RWPE1 (cell line): ENCODE measurements around the gene BPIFB3.

ENCODE experiments used
- CTCF ChIA-PET: fragments of 350-600 bp; sonication (Branson Sonifier 250); formaldehyde crosslinking; extraction: SDS; loops from one replicate; lab custom pipeline; 2021; lab: Yijun Ruan, JAX
- POLR2A ChIA-PET: fragments of 400-600 bp; formaldehyde crosslinking; extraction: SDS; loops from one replicate; lab custom pipeline; 2020; ENCODE audit warnings: antibody characterized with exemption; ENCODE audit not compliant: low non-redundant PET; lab: Yijun Ruan, JAX
- DNase-seq: peaks from one replicate; pipeline ENCODE4 v3.0.0; 2012; ENCODE audit warnings: low spot score
- H3K27ac ChIP-seq: fragments of 450-650 bp; 2 replicates; pipeline ENCODE4 v1.5.1; 2017
- CTCF ChIP-seq: fragments of 450-650 bp; conservative IDR thresholded peaks from 2 replicates; pipeline ENCODE4 v1.5.1; 2017; ENCODE audit warnings: low read depth, mild to moderate bottlenecking

BPIFB3 gene

DNA sequence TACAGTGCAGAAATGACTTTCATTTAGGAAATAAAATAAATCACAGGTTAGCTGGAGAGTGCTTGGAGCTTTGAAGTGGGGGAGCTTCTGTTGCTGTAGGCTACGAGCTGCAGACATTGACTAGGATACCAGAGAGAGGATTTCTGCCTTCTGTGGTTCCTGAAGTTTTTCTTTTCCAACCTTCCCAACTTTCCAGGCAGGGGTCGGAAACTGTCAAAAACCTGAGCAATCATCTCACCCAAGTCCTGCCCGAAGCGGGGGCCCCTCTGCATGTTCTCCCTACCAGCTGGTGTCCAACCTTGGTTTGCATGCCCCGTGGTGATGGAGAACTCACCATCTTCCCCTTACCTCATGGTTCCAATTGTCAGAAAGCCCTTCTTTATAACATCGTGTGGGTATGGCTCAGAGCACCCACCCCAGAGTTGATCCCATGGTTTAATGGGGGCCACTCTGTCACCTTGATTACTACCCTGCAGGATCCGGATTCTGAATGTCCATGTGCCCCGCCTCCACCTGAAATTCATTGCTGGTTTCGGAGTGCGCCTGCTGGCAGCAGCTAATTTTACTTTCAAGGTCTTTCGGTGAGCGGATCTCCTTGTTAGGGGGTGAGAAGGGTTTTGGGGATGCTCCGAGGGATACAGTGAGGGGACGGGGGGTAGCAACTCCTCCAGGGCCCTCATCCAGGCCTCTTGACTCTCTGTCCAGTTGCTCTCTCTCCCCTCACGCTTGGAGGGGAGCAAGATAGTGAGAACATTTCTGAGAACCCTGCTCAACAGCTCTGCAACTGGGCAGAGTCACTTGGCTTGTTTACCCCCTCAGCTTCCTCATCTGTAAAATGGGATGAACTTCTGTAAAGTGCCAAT lies 41.1 kb upstream of the BPIFB3 start:
- no peak overlapping the region for H3K27ac ChIP-seq
- TF ChIP-seq CTCF, result no peak
- DNase-seq, result no peak
- ChIA-PET CTCF (no interaction called here), POLR2A (no interaction called here)

GRCh38 chr20:33013701-33014326 lies 39.9 kb upstream of the BPIFB3 start:
- no peak for TF ChIP-seq CTCF
- H3K27ac ChIP-seq, result no peak overlapping the region
- ChIA-PET POLR2A (no interaction called here), CTCF (interaction anchor here (0.7 kb wide), 1 partner anchor 447 kb away, joined by 5 read pairs; no protein-coding TSS in a partner anchor)
- DNase-seq, result no peak

GRCh38 chr20:33014336-33015113 lies 39.2 kb upstream of the BPIFB3 start:
- no peak for TF ChIP-seq CTCF
- ChIA-PET POLR2A (no interaction called here), CTCF (interaction anchor here (0.6 to 1.2 kb wide), 3 partner anchors 13 to 821 kb away, joined by 3 to 4 read pairs (median 4); no protein-coding TSS in a partner anchor)
- no peak overlapping the region for H3K27ac ChIP-seq
- no peak for DNase-seq

DNA sequence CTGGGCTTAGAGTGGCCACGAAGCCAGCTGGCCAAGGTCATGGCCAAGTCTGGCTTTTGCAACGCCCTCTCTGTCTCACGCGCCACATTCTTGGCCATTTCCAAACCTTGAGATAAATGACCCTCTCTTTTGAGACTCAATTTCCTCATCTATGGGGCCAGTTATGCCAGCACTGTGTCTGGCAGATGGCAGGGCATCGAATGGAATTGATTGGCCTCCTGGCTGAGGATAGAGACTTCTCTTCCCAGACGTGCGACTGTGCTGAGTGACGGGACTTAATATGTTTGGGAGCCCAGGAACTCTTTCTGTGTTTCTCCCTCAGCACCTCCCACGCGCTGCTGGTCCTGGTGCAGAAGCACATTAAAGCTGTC lies 38.6 kb upstream of the BPIFB3 start:
- H3K27ac ChIP-seq, result no peak overlapping the region
- DNase-seq, result no peak
- ChIA-PET POLR2A (no interaction called here), CTCF (interaction anchor here (0.7 to 1.2 kb wide), 2 partner anchors 12 to 821 kb away, joined by 4 read pairs; no protein-coding TSS in a partner anchor)
- no peak for TF ChIP-seq CTCF

DNA sequence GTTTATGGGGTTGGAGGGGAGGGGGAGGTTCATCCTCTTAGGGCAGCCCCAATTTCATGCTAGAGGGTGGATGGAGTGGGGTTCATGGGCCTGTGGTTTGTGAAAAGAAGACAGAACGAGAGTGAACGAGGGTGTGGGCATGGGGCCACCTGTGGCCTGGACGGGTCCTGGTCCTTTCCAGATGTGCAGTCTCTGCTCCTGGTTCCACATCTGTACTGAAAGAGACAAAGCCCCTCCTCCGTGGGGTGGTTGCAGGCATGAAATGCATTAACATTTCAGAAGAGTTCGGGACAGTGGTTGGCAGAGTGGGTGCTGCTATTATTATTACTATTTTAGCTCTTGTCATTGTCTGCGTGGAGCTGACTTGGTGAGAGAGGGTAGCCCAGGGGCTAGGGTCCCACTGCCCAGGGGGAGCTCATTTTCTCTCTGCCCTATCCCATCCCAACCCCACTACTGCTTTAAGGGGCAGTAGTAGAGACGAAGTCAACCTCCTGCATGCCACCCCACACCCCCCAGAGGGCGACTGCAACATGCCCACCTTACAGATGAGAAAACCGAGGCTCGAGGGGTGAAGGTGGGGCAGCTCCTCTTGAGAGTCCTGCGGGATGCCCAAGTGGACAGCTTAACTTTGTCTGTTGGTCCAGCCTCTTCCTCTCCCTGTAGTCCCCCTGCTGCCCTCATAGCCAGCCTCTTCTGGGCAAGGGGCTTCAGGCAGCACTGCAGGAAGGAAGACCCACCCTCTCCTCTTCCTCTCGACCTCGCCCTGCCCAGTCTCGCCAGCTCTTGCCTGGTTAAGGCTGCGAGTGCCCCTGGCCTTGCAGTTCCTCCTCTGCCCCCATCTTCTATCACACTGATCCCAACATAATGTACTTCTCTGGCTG lies 37.8 kb upstream of the BPIFB3 start:
- CTCF ChIA-PET, result interaction anchor here (0.7 to 1.2 kb wide), 2 partner anchors 11 to 1655 kb away, joined by 4 read pairs; no protein-coding TSS in a partner anchor
- TF ChIP-seq CTCF, result no peak
- H3K27ac ChIP-seq, result no peak overlapping the region
- DNase-seq, result no peak
- POLR2A ChIA-PET, result no interaction called here
